Measurements from ENCODE around the gene BICDL2. TPM values are rescaled to one million over a fixed set of nuclear protein-coding genes. Genes with fewer than 3 reads are reported as not detected.

The BICDL2 gene
- total RNA-seq, 1 donor = under 0.01 TPM

- DNase-seq (ENCODE audit: low read depth) = no peak
- H3K4me3 ChIP-seq (ENCODE audit: low read depth, low read length) = no peak overlapping the region
- TF ChIP-seq CTCF (IDR thresholded peaks at IDR 0.05; ENCODE audit: insufficient read depth, low read depth, low read length) = no peak
Observed at GRCh38 chr16:3032624-3033023, 4.1 kb downstream of the BICDL2 start.

GRCh38 chr16:3030222-3031212, 6.2 kb downstream of the BICDL2 start:
- no peak for TF ChIP-seq CTCF (IDR thresholded peaks at IDR 0.05; ENCODE audit: insufficient read depth, low read depth, low read length)
- no peak overlapping the region for H3K4me3 ChIP-seq (ENCODE audit: low read depth, low read length)
- DNase-seq (ENCODE audit: low read depth) = no peak

- no peak for TF ChIP-seq CTCF (IDR thresholded peaks at IDR 0.05; ENCODE audit: insufficient read depth, low read depth, low read length)
- peak; percentile 32 for DNase-seq (ENCODE audit: low read depth)
- H3K4me3 ChIP-seq (ENCODE audit: low read depth, low read length) = peak overlapping the region; percentile 12
Observed at GRCh38 chr16:3029491-3030221, 7.1 kb downstream of the BICDL2 start.

- no peak for TF ChIP-seq CTCF (IDR thresholded peaks at IDR 0.05; ENCODE audit: insufficient read depth, low read depth, low read length)
- DNase-seq (ENCODE audit: low read depth) = no peak
- H3K4me3 ChIP-seq (ENCODE audit: low read depth, low read length) = no peak overlapping the region
Observed at GRCh38 chr16:3028716-3029319, 7.9 kb downstream of the BICDL2 start.

- DNase-seq (ENCODE audit: low read depth) = peak; percentile 64
- TF ChIP-seq CTCF (IDR thresholded peaks at IDR 0.05; ENCODE audit: insufficient read depth, low read depth, low read length) = peak; percentile 58
- no peak overlapping the region for H3K4me3 ChIP-seq (ENCODE audit: low read depth, low read length)
Observed at GRCh38 chr16:3027983-3028715, 8.6 kb downstream of the BICDL2 start.

- DNase-seq (ENCODE audit: low read depth) = no peak
- no peak overlapping the region for H3K4me3 ChIP-seq (ENCODE audit: low read depth, low read length)
Observed at GRCh38 chr16:3027489-3027795, 9.3 kb downstream of the BICDL2 start.

More at GRCh38 chr16:3027489-3027795, 9.3 kb downstream of the BICDL2 start:
- TF ChIP-seq CTCF (IDR thresholded peaks at IDR 0.05; ENCODE audit: insufficient read depth, low read depth, low read length) = no peak
